ENCODE results near the gene IL6R.

GRCh38 chr1:154469844-154470560 lies 64.9 kb downstream of the IL6R start:
- no peak for TF ChIP-seq CTCF (IDR thresholded peaks at IDR 0.05)
- TF ChIP-seq EZH2 (IDR thresholded peaks at IDR 0.05; ENCODE audit: borderline replicate concordance, insufficient read depth, low read depth, low read length, poor library complexity, severe bottlenecking) = no peak

All from B cell (primary cell).